Hematopoietic multipotent progenitor cell treated with erythropoietin and hydrocortisone succinate and interleukin-3 and kit ligand, for 8 days (in vitro differentiated cells): ENCODE data around the gene DPH5.
"Not testable (repeated sequence)": the region's sequence is repeated elsewhere in the genome, so short reads cannot be mapped to it uniquely, and the experiment has no call there.

Experiments used
- DNase-seq: peaks from one replicate; pipeline ENCODE4 v3.0.0-alpha.2; 2015

DPH5 gene

DNA sequence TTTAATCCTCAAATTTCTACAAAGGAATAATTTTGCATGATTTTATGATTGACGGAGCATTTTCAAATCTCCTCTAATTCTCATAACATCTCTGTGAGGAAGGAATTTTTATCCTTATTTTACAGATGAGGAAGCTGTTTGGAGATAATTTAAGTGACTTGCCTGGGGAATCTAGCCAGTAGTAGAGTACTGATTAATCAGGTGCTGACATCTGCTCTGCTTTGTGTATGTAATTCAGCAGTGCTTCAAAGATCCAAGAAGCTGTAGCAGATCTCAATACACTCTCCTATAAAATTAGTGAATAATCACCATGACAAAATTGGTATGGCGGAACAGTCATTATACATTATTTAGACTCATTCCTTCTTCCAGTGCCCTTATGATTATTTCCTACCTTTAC lies 46.0 kb downstream of the DPH5 start:
- DNase-seq = peak; percentile 12

GRCh38 chr1:100976936-100977335 lies 48.6 kb downstream of the DPH5 start:
- DNase-seq = no peak

DNA sequence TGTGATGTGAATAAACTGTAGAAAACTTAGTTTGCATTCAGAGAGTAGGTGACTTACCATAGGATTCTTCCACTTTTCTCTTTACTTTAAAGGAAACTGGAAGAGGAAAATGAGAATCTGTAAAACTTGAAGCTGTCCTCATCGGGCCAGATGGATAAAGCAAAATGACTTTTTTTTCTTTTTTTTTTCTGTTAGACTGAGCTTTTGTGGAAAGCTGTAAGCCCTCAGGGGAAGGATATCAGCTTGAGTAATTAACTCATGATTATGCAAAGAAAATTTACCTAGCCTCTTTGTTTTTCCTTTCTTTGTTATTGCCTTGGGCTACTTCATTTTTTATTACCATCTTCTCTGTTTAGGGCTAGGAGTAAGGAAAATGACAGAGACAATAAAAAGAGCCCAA lies 53.4 kb downstream of the DPH5 start:
- DNase-seq = no peak

- no peak for DNase-seq
Observed at GRCh38 chr1:100971021-100971420, 54.6 kb downstream of the DPH5 start.

DNA sequence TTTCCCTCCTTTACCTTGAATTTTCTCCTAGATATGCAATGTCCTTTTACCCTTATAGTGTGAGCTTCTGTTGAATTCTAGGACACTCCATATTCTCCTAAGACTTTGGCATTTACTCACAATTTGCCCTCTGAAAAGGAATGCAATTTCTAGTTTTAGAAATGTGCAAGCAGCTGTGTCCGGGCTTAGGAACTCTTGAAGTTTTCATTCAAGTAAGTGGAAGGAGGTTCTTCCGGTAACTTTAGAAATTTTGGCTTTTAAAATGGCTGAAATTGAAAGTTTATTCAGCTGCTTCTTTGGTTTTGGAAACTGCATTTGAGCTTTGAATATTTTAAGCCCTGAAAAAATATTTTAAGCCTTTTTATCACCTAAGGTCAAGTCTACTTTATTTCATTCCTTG lies 56.3 kb downstream of the DPH5 start:
- no peak for DNase-seq

DNA sequence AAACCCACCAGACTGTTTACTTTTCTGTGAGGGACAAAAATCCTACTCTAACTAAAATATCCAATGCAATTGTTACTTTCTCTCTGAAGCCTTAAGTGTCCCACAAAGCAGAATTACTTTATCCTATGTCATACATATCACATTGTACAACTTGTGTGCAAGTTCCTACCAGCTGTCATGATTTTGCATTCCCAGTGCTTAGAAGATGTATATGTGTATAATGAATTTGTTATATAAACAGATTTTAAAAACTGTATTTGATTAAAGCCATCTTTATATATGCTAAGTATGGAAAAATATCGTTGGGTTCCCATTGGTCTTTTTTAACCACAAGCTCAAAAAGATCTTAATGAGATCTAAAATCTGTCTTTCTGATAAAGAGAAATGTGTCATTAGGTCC lies 57.0 kb downstream of the DPH5 start:
- no peak for DNase-seq

- no peak for DNase-seq
Observed at GRCh38 chr1:100960098-100960497, 65.5 kb downstream of the DPH5 start.

- no peak for DNase-seq
Observed at GRCh38 chr1:100959502-100960060, 66.0 kb downstream of the DPH5 start.

DNA sequence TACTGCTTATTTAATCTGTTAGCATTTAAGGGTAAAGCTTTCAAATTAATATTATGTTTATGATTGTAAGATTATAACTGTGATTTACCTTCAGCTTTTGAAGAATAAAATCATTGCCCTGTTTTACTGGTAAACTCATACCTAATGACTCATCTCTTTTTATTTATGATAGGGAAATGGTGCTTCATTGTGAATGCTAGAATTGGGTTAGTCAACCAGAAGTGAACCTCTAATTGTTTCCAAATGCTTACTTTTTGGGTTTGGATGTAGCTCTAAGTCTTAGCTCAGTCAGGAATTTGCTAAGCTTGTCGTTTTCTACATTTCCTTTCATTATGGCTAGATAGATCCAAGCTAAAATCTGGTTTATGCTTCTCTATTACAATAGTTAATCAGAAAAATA lies 70.3 kb downstream of the DPH5 start:
- DNase-seq = no peak

DNA sequence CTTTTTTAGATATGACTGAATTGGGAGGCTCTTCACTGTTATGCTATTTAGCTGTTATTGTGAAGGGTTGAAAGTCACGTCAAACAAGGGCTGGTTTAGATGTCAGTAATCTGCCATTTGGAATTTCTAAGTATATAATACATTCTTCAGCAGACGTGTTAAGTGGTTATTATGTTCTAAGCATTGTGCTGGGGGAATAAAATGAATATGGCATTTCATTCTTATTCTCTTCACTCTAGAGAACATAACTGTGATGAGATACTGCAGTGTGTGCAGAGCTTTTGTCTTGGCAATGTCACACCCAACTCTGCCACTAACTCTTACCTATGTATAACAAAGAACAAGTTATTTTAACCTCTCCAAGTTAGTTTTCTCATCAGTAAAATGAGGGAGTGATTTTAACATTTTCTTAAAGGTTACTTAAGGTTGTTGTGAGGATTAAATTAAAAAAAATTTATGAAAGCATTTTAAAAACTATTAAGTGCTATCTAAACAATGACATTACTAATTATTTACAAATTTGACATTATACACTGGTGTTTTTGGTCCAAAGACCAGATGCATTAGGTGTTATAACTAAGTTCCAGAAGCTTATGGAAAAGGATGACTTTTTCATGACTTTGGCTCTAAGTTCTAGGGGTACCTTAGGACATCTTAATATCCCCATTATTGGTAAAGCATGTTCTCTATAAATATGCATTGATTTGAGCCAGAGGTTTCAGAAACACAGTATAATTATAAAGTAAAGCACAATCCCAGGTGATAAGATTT lies 71.4 kb downstream of the DPH5 start:
- no peak for DNase-seq

DNA sequence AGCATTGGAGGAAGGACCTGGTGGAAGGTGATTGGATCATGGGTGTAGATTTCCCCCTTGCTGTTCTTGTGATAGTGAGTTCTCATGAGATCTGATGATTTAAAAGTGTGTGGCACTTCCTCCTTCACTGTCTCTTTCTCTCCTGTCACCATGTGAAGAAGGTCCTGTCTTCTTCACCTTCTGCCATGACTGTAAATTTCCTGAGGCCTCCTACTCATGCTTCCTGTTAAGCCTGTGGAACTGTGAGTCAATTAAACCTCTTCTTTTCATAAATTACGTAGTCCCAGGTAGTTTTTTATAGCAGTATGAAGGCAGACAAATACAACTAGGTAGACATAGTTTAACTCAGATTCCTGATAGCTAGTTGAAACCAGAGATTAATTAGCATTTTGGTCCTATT lies 72.6 kb downstream of the DPH5 start:
- DNase-seq = not testable (repeated sequence)

DNA sequence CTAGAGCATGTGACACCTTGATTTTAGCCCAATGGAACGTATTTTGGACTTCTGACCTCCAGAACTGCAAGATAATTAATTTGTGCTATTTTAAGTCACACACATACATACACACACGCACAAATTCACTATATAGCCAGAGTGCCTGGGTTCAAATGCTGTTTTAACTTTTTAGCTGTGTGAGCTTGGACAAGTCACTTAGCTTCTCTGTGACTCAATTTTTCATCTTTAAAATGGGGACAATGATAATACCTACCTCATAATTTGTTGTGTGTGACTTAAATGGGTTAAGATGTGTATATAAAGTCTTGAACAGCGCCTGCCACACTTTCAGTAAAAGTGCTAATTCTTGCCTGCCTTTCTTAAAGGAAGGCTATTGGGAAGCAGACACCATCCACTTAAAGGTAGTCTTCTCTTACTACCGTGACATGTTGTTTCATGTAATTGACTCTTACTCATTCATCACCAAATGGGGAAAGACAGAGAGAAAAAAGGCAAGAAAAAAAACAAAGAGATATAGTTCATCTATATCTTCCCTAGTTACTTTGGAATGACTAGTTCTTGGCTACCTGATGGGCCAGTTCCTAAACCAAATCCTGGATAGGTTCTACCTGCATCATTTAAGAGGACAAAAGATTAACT lies 73.4 kb downstream of the DPH5 start:
- no peak for DNase-seq

- DNase-seq = no peak
Observed at GRCh38 chr1:100950781-100951180, 74.8 kb downstream of the DPH5 start.

DNA sequence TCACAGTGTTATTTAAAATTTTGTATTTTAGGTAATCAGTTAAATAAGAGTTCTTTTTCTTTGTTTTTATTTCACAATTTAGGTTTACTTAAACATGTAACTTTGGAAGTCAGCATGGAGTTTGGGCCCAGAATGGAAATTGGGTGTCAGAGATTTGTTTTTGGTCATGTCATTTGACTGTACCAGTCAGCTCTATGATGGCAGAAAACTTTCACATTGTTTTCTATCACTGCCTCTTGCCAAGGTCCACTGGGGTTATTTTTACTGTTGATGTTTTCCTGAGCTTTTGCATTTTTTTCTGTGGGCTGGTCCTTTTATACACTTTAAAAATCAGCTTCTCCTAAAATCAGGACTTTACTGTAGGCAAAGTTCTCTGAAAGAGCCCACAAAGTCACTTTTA lies 75.2 kb downstream of the DPH5 start:
- DNase-seq = no peak

DNA sequence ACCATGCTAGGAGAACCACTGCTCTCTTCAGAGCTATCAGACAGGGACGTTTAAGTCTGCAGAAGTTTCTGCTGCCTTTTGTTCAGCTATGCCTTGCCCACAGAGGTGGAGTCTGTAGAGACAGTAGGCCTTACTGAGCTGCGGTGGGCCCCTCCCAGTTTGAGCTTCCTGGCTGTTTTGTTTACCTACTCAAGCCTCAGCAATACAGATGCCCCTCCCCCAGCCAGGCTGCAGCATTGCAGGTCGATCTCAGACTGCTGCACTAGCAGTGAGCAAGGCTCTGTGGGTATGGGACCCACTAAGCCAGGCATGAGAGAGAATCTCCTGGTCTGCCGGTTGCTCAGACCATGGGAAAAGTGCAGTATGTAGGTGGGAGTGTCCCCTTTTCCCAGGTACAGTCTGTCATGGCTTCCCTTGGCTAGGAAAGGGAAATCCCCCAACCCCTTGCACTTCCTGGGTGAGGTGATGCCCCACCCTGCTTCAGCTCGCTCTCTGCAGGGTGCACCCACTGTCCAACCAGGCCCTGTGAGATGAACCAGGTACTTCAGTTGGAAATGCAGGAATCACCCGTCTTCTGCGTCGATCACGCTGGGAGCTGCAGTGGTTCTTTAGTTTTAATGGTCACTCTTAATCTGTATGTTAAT lies 75.9 kb downstream of the DPH5 start:
- peak; percentile 31 for DNase-seq

GRCh38 chr1:100948721-100949405 lies 76.7 kb downstream of the DPH5 start:
- DNase-seq = not testable (repeated sequence)

DNA sequence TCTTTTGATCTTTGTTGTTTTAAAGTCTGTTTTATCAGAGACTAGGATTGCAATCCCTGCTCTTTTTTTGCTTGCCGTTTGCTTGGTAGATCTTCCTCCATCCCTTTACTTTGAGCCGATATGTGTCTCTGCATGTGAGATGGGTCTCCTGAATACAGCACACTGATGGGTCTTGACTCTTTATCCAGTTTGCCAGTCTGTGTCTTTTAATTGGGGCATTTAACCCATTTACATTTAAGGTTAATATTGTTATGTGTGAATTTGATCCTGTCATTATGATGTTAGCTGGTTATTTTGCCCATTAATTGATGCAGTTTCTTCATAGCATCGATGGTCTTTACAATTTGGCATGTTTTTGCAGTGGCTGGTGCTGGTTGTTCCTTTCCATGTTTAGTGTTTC lies 77.8 kb downstream of the DPH5 start:
- not testable (repeated sequence) for DNase-seq

DNA sequence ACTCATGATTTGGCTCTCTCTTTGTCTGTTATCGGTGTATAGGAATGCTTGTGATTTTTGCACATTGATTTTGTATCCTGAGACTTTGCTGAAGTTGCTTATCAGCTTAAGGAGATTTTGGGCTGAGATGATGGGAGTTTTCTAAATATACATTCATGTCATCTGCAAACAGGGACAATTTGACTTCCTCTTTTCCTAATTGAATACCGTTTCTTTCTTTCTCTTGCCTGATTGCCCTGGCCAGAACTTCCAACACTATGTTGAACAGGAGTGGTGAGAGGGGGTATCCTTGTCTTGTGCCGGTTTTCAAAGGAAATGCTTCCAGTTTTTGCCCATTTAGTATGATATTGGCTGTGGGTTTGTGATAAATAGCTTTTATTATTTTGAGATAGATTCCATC lies 79.5 kb downstream of the DPH5 start:
- DNase-seq = not testable (repeated sequence)

DNA sequence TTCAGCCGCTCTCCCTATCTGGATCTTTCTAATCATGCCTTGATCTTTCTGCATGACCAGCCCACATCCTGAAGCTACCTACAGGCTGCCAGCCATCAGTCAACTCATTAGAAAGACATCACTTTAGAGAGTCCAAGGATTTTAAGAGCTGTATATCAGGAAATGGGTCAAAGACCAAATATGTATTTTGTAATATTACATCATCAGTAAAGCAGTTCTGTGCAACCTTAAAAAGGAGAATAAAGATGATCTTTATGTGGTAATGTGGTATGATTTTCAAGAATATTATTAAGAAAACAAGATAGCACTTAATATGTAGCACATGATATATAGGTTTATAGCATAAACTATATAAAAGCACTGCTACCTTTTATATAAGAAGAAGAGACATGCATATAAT lies 82.1 kb downstream of the DPH5 start:
- no peak for DNase-seq

DNA sequence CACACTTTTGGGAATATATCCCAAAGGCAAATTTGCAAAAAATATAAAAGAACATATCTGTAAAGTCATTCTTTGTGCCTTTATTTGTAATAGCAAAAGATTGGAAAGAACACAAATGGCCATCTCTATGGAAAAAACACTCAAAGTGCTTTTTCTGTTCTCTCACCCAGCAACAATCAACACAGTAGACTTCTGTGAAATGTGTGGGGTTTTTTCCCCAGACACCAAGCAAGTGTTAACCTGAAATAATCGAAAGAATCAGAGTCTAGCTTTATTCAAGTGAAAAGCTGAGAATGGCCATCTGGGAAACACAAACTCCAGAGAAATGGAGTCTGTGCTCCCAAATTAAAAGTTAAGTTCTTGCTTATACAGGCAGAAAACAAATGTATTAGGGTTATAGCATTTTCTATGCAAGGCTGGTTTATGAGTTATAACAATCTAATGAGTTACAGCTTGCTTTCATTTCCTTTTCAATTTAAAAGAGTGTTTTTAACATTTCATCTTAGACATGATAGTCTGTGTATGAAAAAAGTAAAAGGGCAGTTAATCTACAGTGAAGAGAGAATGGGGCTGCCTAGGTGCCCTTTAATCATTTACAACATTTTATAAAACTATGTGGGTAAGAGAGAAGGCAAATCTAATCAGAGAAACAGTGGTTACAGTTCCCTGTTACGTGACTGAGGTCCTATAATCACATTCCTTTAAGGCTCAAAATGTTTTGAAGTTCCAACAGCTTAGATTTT lies 83.1 kb downstream of the DPH5 start:
- DNase-seq = no peak

DNA sequence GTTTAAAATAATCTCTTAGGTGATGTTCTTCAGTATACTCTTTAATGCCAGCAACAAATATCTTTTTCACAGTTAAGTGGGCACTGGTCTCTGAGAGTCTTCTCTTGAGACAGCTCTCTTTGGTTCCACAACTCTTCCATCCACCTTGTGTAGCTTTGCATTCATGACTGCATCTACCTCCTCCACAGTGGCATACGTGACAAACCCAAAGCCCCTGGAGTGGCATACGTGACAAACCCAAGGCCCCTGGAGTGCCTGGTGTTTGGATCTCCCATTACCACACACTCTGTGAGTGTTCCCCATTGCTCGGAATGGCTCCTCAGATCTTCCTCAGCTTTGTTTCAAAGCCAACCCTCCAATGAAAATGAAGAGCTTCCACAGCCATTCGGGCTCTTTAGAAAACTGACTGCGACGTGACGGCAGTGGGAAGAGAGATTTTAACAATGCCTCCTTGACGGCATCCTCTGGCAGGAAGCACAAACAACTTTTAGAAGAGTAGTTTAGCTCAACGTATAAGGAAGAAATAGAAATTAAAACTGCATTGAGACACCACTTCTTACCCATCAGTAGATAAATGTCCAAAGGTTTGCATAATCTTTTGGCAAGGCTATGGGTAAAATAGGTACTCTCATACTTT lies 83.9 kb downstream of the DPH5 start:
- no peak for DNase-seq

DNA sequence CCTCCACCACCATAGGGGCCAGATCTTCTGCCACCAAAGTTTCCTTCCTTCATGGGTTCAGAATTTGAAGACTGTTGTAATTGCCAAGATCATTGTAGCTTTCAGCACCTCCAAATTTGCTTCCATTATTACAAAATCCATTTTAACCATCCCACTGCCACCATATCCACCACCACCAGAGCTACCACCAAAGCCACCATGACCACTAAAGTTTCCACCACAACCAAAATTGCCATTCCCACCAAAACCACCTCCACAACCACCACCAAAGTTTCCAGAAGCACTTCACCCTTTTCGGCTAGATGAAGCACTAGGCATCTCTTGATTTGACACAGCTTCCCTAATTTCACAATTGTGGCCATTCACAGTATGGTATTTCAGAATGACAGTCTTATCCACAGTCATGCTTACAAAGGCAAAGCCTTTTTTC lies 84.5 kb downstream of the DPH5 start:
- DNase-seq = no peak
